Neuronal stem cell (in vitro differentiated cells): ENCODE data around the gene PPP1R11.

Experiments
- DNase-seq: peaks from one replicate; pipeline ENCODE4 v3.0.0-alpha.2; 2013; ENCODE audit warnings: low spot score
- H2AFZ ChIP-seq: one replicate; pipeline ENCODE4 v1.6.1; 2013; ENCODE audit warnings: mild to moderate bottlenecking, low read length, inconsistent platforms
- H2AK5ac ChIP-seq: 2 replicates; pipeline ENCODE4 v1.6.1; 2013; ENCODE audit warnings: low read depth, mild to moderate bottlenecking, inconsistent platforms, low read length, moderate library complexity, mixed read lengths
- H2BK120ac ChIP-seq: 2 replicates; pipeline ENCODE4 v1.6.1; 2013; ENCODE audit warnings: low read depth, mild to moderate bottlenecking, inconsistent platforms, low read length, moderate library complexity, mixed read lengths
- H2BK12ac ChIP-seq: one replicate; pipeline ENCODE4 v1.6.1; 2013; ENCODE audit warnings: low read length, inconsistent platforms
- H2BK15ac ChIP-seq: 2 replicates; pipeline ENCODE4 v1.6.1; 2013; ENCODE audit warnings: mild to moderate bottlenecking, low read length, inconsistent platforms, mixed read lengths
- H2BK5ac ChIP-seq: one replicate; pipeline ENCODE4 v1.6.1; 2013; ENCODE audit warnings: inconsistent platforms, mild to moderate bottlenecking, low read length, moderate library complexity
- H3K14ac ChIP-seq: one replicate; pipeline ENCODE4 v1.6.1; 2013; ENCODE audit warnings: low read length, inconsistent platforms
- H3K18ac ChIP-seq: 2 replicates; pipeline ENCODE4 v1.6.1; 2013; ENCODE audit warnings: low read length, inconsistent platforms
- H3K23ac ChIP-seq: 2 replicates; pipeline ENCODE4 v1.6.1; 2013; ENCODE audit warnings: low read depth, mild to moderate bottlenecking, mixed read lengths, low read length, inconsistent platforms; ENCODE audit not compliant: poor library complexity
- H3K27ac ChIP-seq: replicated peaks from 3 replicates; pipeline ENCODE4 v1.5.1; 2013; ENCODE audit warnings: low read length, inconsistent platforms
- H3K27me3 ChIP-seq, 3 experiments: 2 replicates each; pipeline ENCODE4 v1.6.1; 2013; ENCODE audit warnings: low read length in 3 of 3, mild to moderate bottlenecking in 2 of 3, inconsistent platforms in 1 of 3, low read depth in 1 of 3, mixed read lengths in 1 of 3, moderate library complexity in 1 of 3; ENCODE audit not compliant: control insufficient read depth in 3 of 3, insufficient read depth in 3 of 3
- H3K36me3 ChIP-seq, 2 donors: replicated peaks in 1 of 2; 2 replicates each; pipeline ENCODE4 v1.6.1; 2013; ENCODE audit warnings: low read length in 2 of 2; ENCODE audit not compliant: control insufficient read depth in 2 of 2, insufficient read depth in 2 of 2
- H3K4ac ChIP-seq: 2 replicates; pipeline ENCODE4 v1.6.1; 2013; ENCODE audit warnings: inconsistent platforms, mild to moderate bottlenecking, low read length, moderate library complexity
- H3K4me1 ChIP-seq, 2 donors: 1 replicate in 1 of 2; 2 replicates in 1 of 2; pipeline ENCODE4 v1.6.1; 2013; ENCODE audit warnings: low read length in 2 of 2, low read depth in 1 of 2; ENCODE audit not compliant: control insufficient read depth in 2 of 2, insufficient read depth in 1 of 2
- H3K4me2 ChIP-seq: one replicate; pipeline ENCODE4 v1.6.1; 2013; ENCODE audit warnings: mild to moderate bottlenecking, low read length, inconsistent platforms; ENCODE audit not compliant: insufficient read depth, poor library complexity, severe bottlenecking
- H3K4me3 ChIP-seq, 2 donors: 2 replicates each; pipeline ENCODE4 v1.5.1; 2013; ENCODE audit warnings: low read length in 2 of 2, mild to moderate bottlenecking in 2 of 2, inconsistent platforms in 1 of 2, moderate library complexity in 1 of 2
- H3K79me1 ChIP-seq: one replicate; pipeline ENCODE4 v1.6.1; 2013; ENCODE audit warnings: low read depth, mild to moderate bottlenecking, inconsistent platforms, low read length, moderate library complexity
- H3K9ac ChIP-seq: one replicate; pipeline ENCODE4 v1.6.1; 2013; ENCODE audit warnings: mild to moderate bottlenecking, low read depth, low read length, inconsistent platforms; ENCODE audit not compliant: poor library complexity
- H3K9me3 ChIP-seq, 2 donors: replicated peaks in 1 of 2; 2 replicates each; pipeline versions ENCODE3 to v1.6.1; 2013; ENCODE audit warnings: low read length in 2 of 2, mild to moderate bottlenecking in 2 of 2, inconsistent platforms in 1 of 2, low read depth in 1 of 2, mixed read lengths in 1 of 2, moderate library complexity in 1 of 2; ENCODE audit not compliant: control insufficient read depth in 2 of 2, insufficient read depth in 1 of 2
- H4K8ac ChIP-seq: one replicate; pipeline ENCODE4 v1.6.1; 2013; ENCODE audit warnings: low read depth, mild to moderate bottlenecking, inconsistent platforms, low read length, moderate library complexity
- H4K91ac ChIP-seq: one replicate; pipeline ENCODE4 v1.6.1; 2013; ENCODE audit warnings: low read length, low read depth, mild to moderate bottlenecking, inconsistent platforms; ENCODE audit not compliant: poor library complexity
- WGBS, 2 donors: extraction: QIAGEN DNeasy Blood & Tissue Kit; methylation state at CpG; one replicate each; pipeline ENCODE4 v1.1.7; 2013; ENCODE audit warnings: missing lambda C conversion rate in 2 of 2, mixed read lengths in 1 of 2; ENCODE audit not compliant: insufficient read length in 2 of 2, insufficient replicate concordance in 1 of 2; ENCODE audit errors: extremely low coverage in 2 of 2; 5-methylcytosine and 5-hydroxymethylcytosine counted together

PPP1R11 gene

GRCh38 chr6:30077218-30077617 lies 10.2 kb downstream of the PPP1R11 start:
- H3K9me3 ChIP-seq, result peaks cover 0 to 3% of the 10 kb centered on the region in 2 donors
- H3K23ac ChIP-seq, result no peak overlapping the region
- H3K18ac ChIP-seq, result no peak overlapping the region
- H3K79me1 ChIP-seq, result no peaks in the 10 kb centered on the region
- no peak overlapping the region for H4K8ac ChIP-seq
- no peak for DNase-seq
- H2BK12ac ChIP-seq, result no peak overlapping the region
- H3K9ac ChIP-seq, result no peak overlapping the region
- WGBS, 2 donors, result no CpG with 5 or more reads among the region's 4 CpGs
- H3K4ac ChIP-seq, result no peak overlapping the region
- H4K91ac ChIP-seq, result no peak overlapping the region
- no peak overlapping the region for H3K14ac ChIP-seq
- no peak overlapping the region for H2BK15ac ChIP-seq
- no peak overlapping the region for H3K27ac ChIP-seq
- H3K36me3 ChIP-seq, result no peaks in the 10 kb centered on the region
- H2BK5ac ChIP-seq, result no peak overlapping the region
- H2AK5ac ChIP-seq, result no peak overlapping the region
- H2AFZ ChIP-seq, result no peak overlapping the region
- H2BK120ac ChIP-seq, result no peak overlapping the region
- no peak overlapping the region for H3K4me3 ChIP-seq
- peaks cover 7 to 15% of the 10 kb centered on the region in 2 donors for H3K4me1 ChIP-seq
- H3K4me2 ChIP-seq, result no peak overlapping the region
- peaks cover 11 to 75% (median 63%) of the 10 kb centered on the region in 3 experiments for H3K27me3 ChIP-seq

GRCh38 chr6:30087876-30088275 lies 20.9 kb downstream of the PPP1R11 start:
- Histone ChIP-seq H3K27me3 (peaks cover 0 to 29% (median 0%) of the 10 kb centered on the region in 3 experiments), H4K8ac (no peak overlapping the region), H2AFZ (no peak overlapping the region), H3K18ac (no peak overlapping the region), H2BK120ac (no peak overlapping the region), H3K79me1 (no peaks in the 10 kb centered on the region), H2AK5ac (no peak overlapping the region), H3K27ac (no peak overlapping the region), H3K14ac (no peak overlapping the region), H3K36me3 (no peaks in the 10 kb centered on the region), H2BK5ac (no peak overlapping the region), H3K4ac (no peak overlapping the region), H2BK15ac (no peak overlapping the region), H3K4me2 (no peak overlapping the region), H3K9ac (no peak overlapping the region), H3K4me1 (no peaks in the 10 kb centered on the region), H2BK12ac (no peak overlapping the region), H3K23ac (no peak overlapping the region), H3K4me3 (no peak overlapping the region), H3K9me3 (no peaks in the 10 kb centered on the region), H4K91ac (no peak overlapping the region)
- WGBS, 2 donors, result no CpG with 5 or more reads among the region's 5 CpGs
- DNase-seq, result no peak

GRCh38 chr6:30091577-30092381 lies 24.8 kb downstream of the PPP1R11 start:
- no peak overlapping the region for H3K23ac ChIP-seq
- no peak overlapping the region for H2BK15ac ChIP-seq
- H2BK12ac ChIP-seq, result no peak overlapping the region
- H3K36me3 ChIP-seq, result no peaks in the 10 kb centered on the region
- H3K18ac ChIP-seq, result no peak overlapping the region
- no peak overlapping the region for H3K4me2 ChIP-seq
- H4K8ac ChIP-seq, result no peak overlapping the region
- no peak overlapping the region for H3K27ac ChIP-seq
- H3K14ac ChIP-seq, result no peak overlapping the region
- no peak overlapping the region for H2BK120ac ChIP-seq
- no peak overlapping the region for H2AK5ac ChIP-seq
- no peak overlapping the region for H3K4me3 ChIP-seq
- no peaks in the 10 kb centered on the region for H3K4me1 ChIP-seq
- no peaks in the 10 kb centered on the region for H3K9me3 ChIP-seq
- no peak overlapping the region for H3K9ac ChIP-seq
- peaks cover 0 to 58% (median 7%) of the 10 kb centered on the region in 3 experiments for H3K27me3 ChIP-seq
- no peak overlapping the region for H4K91ac ChIP-seq
- no peaks in the 10 kb centered on the region for H3K79me1 ChIP-seq
- no peak for DNase-seq
- WGBS, 2 donors, result no CpG with 5 or more reads among the region's 11 CpGs
- H3K4ac ChIP-seq, result no peak overlapping the region
- H2AFZ ChIP-seq, result peak overlapping the region; percentile 3
- no peak overlapping the region for H2BK5ac ChIP-seq

DNA sequence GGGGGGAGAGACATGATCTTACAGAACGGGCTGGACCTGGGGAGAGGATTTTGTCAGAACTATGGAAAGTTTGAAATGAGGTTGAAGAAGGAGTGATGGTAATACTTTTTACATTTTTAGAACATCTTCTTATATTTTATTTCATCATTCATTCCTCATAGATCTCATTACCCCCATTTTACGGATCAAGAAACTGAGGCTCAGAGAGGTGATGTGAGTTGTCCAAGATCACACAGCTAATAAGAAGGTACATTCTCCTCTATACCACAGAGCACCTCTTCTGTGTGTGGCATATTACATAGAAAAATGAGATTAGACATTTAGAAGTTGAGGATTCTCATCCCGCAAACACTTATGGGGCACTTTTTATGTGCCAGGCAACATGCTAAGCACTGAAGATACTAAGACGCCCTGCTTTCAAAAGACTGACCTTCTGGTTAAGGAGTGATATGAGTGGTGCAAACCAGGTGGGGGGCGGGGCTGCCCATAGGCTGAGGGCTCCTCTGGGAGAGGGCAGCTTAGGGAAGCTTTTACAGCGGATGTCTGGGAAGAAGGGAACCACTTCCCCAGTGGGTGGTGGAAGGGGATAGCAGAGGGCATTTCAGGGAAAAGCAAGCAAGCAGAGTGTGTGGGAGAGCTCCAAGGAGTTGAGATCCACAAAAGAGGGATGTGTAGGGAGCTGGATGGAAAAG lies 26.0 kb downstream of the PPP1R11 start:
- Histone ChIP-seq H3K4me3 (no peak overlapping the region), H3K23ac (no peak overlapping the region), H2BK120ac (no peak overlapping the region), H3K14ac (no peak overlapping the region), H3K18ac (no peak overlapping the region), H2AK5ac (no peak overlapping the region), H2BK5ac (no peak overlapping the region), H2BK12ac (no peak overlapping the region), H3K79me1 (no peaks in the 10 kb centered on the region), H4K91ac (no peak overlapping the region), H4K8ac (no peak overlapping the region), H3K27ac (no peak overlapping the region), H3K36me3 (no peaks in the 10 kb centered on the region), H3K9ac (no peak overlapping the region), H2AFZ (no peak overlapping the region), H3K4me1 (no peaks in the 10 kb centered on the region), H2BK15ac (no peak overlapping the region), H3K9me3 (no peaks in the 10 kb centered on the region), H3K4me2 (no peak overlapping the region), H3K4ac (no peak overlapping the region), H3K27me3 (peaks cover 0 to 70% (median 14%) of the 10 kb centered on the region in 3 experiments)
- DNase-seq, result no peak
- no CpG with 5 or more reads among the region's 6 CpGs for WGBS, 2 donors
